ENCODE results near the gene IFTAP.
"Not testable (repeated sequence)": the region's sequence is repeated elsewhere in the genome, so short reads cannot be mapped to it uniquely, and the experiment has no call there.

Gene IFTAP
- total RNA-seq = 1.7 to 11.4 (median 7.4) reads per million in 18 experiments

GRCh38 chr11:36594316-36594989 is at the start of gene IFTAP:
Gene IFTAP, plus strand, starts transcription at chr11:36594502. Its CDS starts 15,602 bp downstream, at chr11:36610104.
- DNase-seq = peak; percentile 85 to 90

GRCh38 chr11:36550385-36551115 is 43.8 kb upstream of the IFTAP start:
- no peak for DNase-seq

GRCh38 chr11:36557390-36557789 is 36.9 kb upstream of the IFTAP start:
- not testable (repeated sequence) for DNase-seq

GRCh38 chr11:36557991-36558390 is 36.3 kb upstream of the IFTAP start:
- DNase-seq = no peak

- DNase-seq = no peak
These were observed 35.5 kb upstream of the IFTAP start for GRCh38 chr11:36558571-36559413.

GRCh38 chr11:36564376-36565030 is 29.8 kb upstream of the IFTAP start:
- DNase-seq = peak; percentile 69

GRCh38 chr11:36565031-36565610 is 29.2 kb upstream of the IFTAP start:
- DNase-seq = no peak

- DNase-seq = no peak
These were observed 27.8 kb upstream of the IFTAP start for GRCh38 chr11:36566407-36567053.

- DNase-seq = no peak
These were observed 26.6 kb upstream of the IFTAP start, which contains the start of gene RAG1 for GRCh38 chr11:36567694-36568093. Gene RAG1, plus strand, starts transcription at chr11:36568007. Its CDS starts 5,298 bp downstream, at chr11:36573305.

GRCh38 chr11:36569095-36569494 is 25.2 kb upstream of the IFTAP start:
- DNase-seq = no peak

GRCh38 chr11:36574486-36574885 is 19.8 kb upstream of the IFTAP start:
- no peak for DNase-seq

GRCh38 chr11:36577373-36577772 is 16.9 kb upstream of the IFTAP start:
- DNase-seq = no peak

- DNase-seq = no peak
These were observed 16.4 kb upstream of the IFTAP start for GRCh38 chr11:36577859-36578258.

GRCh38 chr11:36578458-36578857 is 15.8 kb upstream of the IFTAP start:
- no peak for DNase-seq

GRCh38 chr11:36581536-36581935 is 12.8 kb upstream of the IFTAP start:
- DNase-seq = no peak

- no peak for DNase-seq
These were observed 10.6 kb upstream of the IFTAP start for GRCh38 chr11:36583667-36584066.

GRCh38 chr11:36586543-36586942 is 7.8 kb upstream of the IFTAP start:
- peak; percentile 35 to 43 for DNase-seq

GRCh38 chr11:36588099-36588498 is 6.2 kb upstream of the IFTAP start:
- no peak for DNase-seq

GRCh38 chr11:36590513-36590912 is 3.8 kb upstream of the IFTAP start:
- no peak for DNase-seq

GRCh38 chr11:36591433-36591832 is 2.9 kb upstream of the IFTAP start:
- DNase-seq = no peak

GRCh38 chr11:36596880-36597279 is 2.6 kb downstream of the IFTAP start:
- no peak for DNase-seq

- no peak for DNase-seq
These were observed 3.7 kb downstream of the IFTAP start, which contains the start of gene RAG2 for GRCh38 chr11:36598051-36598450. Gene RAG2, minus strand, starts transcription at chr11:36598236. Its CDS starts 4,068 bp downstream, at chr11:36594168.

All from inflammatory macrophage (primary cell).